ENCODE measurements around the gene FEV.

FEV gene

GRCh38 chr2:218993345-218994315 is 8.6 kb upstream of the FEV start, which contains the start of gene CRYBA2:
CRYBA2 (minus strand) TSS chr2:218993422; CDS start chr2:218993176, 246 bp downstream.
- DNase-seq (ENCODE audit: low spot score) = no peak

- no peak for DNase-seq (ENCODE audit: low spot score)
Observed at GRCh38 chr2:218992703-218993344, 7.8 kb upstream of the FEV start.

- no peak for DNase-seq (ENCODE audit: low spot score)
Observed at GRCh38 chr2:218992196-218992595, 7.2 kb upstream of the FEV start.

GRCh38 chr2:218991674-218992168 is 6.7 kb upstream of the FEV start:
- DNase-seq (ENCODE audit: low spot score) = peak; percentile 49

- no peak for DNase-seq (ENCODE audit: low spot score)
Observed at GRCh38 chr2:218990612-218991011, 5.6 kb upstream of the FEV start.

GRCh38 chr2:218990052-218990451 is 5.1 kb upstream of the FEV start:
- no peak for DNase-seq (ENCODE audit: low spot score)

- no peak for DNase-seq (ENCODE audit: low spot score)
Observed at GRCh38 chr2:218988650-218989049, 3.7 kb upstream of the FEV start.

GRCh38 chr2:218988164-218988563 is 3.2 kb upstream of the FEV start:
- DNase-seq (ENCODE audit: low spot score) = no peak

GRCh38 chr2:218986148-218986761 is 1.3 kb upstream of the FEV start:
- DNase-seq (ENCODE audit: low spot score) = no peak

GRCh38 chr2:218985325-218986091 is 524 bp upstream of the FEV start:
- peak; percentile 77 for DNase-seq (ENCODE audit: low spot score)

- DNase-seq (ENCODE audit: low spot score) = peak; percentile 62
Observed at GRCh38 chr2:218984239-218985020, 554 bp downstream of the FEV start.

- DNase-seq (ENCODE audit: low spot score) = no peak
Observed at GRCh38 chr2:218983934-218984238, 1.1 kb downstream of the FEV start.

GRCh38 chr2:218983263-218983933 is 1.6 kb downstream of the FEV start:
- DNase-seq (ENCODE audit: low spot score) = peak; percentile 37

GRCh38 chr2:218982586-218983262 is 2.3 kb downstream of the FEV start:
- DNase-seq (ENCODE audit: low spot score) = no peak

GRCh38 chr2:218981881-218982585 is 3.0 kb downstream of the FEV start:
- no peak for DNase-seq (ENCODE audit: low spot score)

- DNase-seq (ENCODE audit: low spot score) = no peak
Observed at GRCh38 chr2:218981390-218981880, 3.5 kb downstream of the FEV start.

- DNase-seq (ENCODE audit: low spot score) = no peak
Observed at GRCh38 chr2:218980735-218981389, 4.1 kb downstream of the FEV start.
